PC-3 (cell line): Measurements from ENCODE around the gene MACROD1. TPM values are rescaled to one million over a fixed set of nuclear protein-coding genes. Genes with fewer than 3 reads are reported as not detected.

Experiments used
- ATAC-seq: fragments of 200-7000 bp; cut with Tn5 transposase; 2 replicates; pipeline ENCODE4 v1.9.1; 2020; ENCODE audit warnings: mild to moderate bottlenecking, moderate library complexity
- BruUV-seq: library from RNA; stranded (reverse); fragments of 400-500 nt; replicated peaks from 2 replicates; lab custom pipeline; 2021; lab: Mats Ljungman, UMichigan
- CTCF ChIA-PET: fragments of 300-600 bp; sonication (Branson Sonifier 250); formaldehyde crosslinking; loops from one replicate; lab custom pipeline; 2022; ENCODE audit warnings: antibody characterized with exemption; lab: Charles Lee
- POLR2A ChIA-PET: fragments of 300-600 bp; sonication (Branson Sonifier 250); formaldehyde crosslinking; loops from one replicate; lab custom pipeline; 2022; ENCODE audit warnings: antibody characterized with exemption; ENCODE audit not compliant: unreplicated experiment; lab: Charles Lee
- DNase-seq: peaks from one replicate; pipeline ENCODE4 v3.0.0-alpha.2; 2015
- H2AFZ ChIP-seq: fragments of 300-600 bp; sonication (generic); 2 replicates; pipeline ENCODE4 v1.6.0; 2016; ENCODE audit warnings: antibody characterized with exemption, low read length
- H3F3A ChIP-seq: fragments of 300-600 bp; sonication (generic); one replicate; pipeline ENCODE4 v1.6.0; 2017; ENCODE audit warnings: antibody characterized with exemption, low read length, control low read depth, mild to moderate bottlenecking; ENCODE audit not compliant: unreplicated experiment
- H3K27ac ChIP-seq: fragments of 300-600 bp; sonication (generic); 2 replicates; pipeline ENCODE4 v1.5.1; 2016; ENCODE audit warnings: mild to moderate bottlenecking, low read length
- H3K27me3 ChIP-seq: fragments of 300-600 bp; sonication (generic); 2 replicates; pipeline ENCODE4 v1.6.1; 2016; ENCODE audit warnings: low read length, mixed read lengths
- H3K36me3 ChIP-seq: fragments of 300-600 bp; sonication (generic); 2 replicates; pipeline ENCODE4 v1.6.1; 2016; ENCODE audit warnings: low read depth, mixed run types, low read length, mixed read lengths
- H3K4me1 ChIP-seq: fragments of 300-600 bp; sonication (generic); 2 replicates; pipeline ENCODE4 v1.5.1; 2016; ENCODE audit warnings: low read length; ENCODE audit not compliant: insufficient read depth
- H3K4me2 ChIP-seq: fragments of 300-600 bp; sonication (generic); 2 replicates; pipeline ENCODE4 v1.6.0; 2016; ENCODE audit warnings: low read length
- H3K4me3 ChIP-seq: fragments of 300-600 bp; sonication (generic); 2 replicates; pipeline ENCODE4 v1.5.1; 2016; ENCODE audit warnings: mild to moderate bottlenecking, low read length, mixed read lengths
- H3K79me2 ChIP-seq: fragments of 300-600 bp; sonication (generic); 2 replicates; pipeline ENCODE4 v1.6.1; 2017; ENCODE audit warnings: low read length, mixed read lengths
- H3K9ac ChIP-seq: fragments of 300-600 bp; sonication (generic); 2 replicates; pipeline ENCODE4 v1.6.0; 2016; ENCODE audit warnings: mild to moderate bottlenecking, low read length
- H3K9me2 ChIP-seq: fragments of 300-600 bp; sonication (generic); replicated peaks from 2 replicates; pipeline ENCODE4 v1.6.1; 2016; ENCODE audit warnings: mixed run types, low read length, mixed read lengths
- H3K9me3 ChIP-seq: fragments of 300-600 bp; sonication (generic); 2 replicates; pipeline ENCODE4 v1.6.1; 2016; ENCODE audit warnings: low read length, mixed read lengths
- H4K20me1 ChIP-seq: fragments of 300-600 bp; sonication (generic); 2 replicates; pipeline ENCODE4 v1.6.1; 2016; ENCODE audit warnings: low read length, mixed read lengths
- EZH2 ChIP-seq: fragments of 300-600 bp; sonication (generic); IDR thresholded peaks from one replicate; pipeline ENCODE4 v1.6.1; 2017; ENCODE audit warnings: antibody characterized with exemption, mild to moderate bottlenecking, low read length; ENCODE audit not compliant: unreplicated experiment
- EZH2phosphoT487 ChIP-seq: fragments of 300-600 bp; sonication (generic); IDR thresholded peaks from 2 replicates; pipeline ENCODE4 v1.6.1; 2018; ENCODE audit warnings: mild to moderate bottlenecking, antibody characterized with exemption, low read length, borderline replicate concordance
- intact Hi-C: fragments of 100-400 bp; cut with micrococcal nuclease; formaldehyde crosslinking; loops from 2 replicates; pipeline ENCODE4 v1.9.0; 2023
- total RNA-seq: library from RNA; depleted of rRNA; stranded (reverse); fragments of >200 nt; gene quantifications from 2 replicates; pipeline ENCODE4 v1.2.3, GENCODE V29; 2014
- TF ChIP-seq, protein P1 (sequence below): fragments of 300-600 bp; sonication (generic); conservative IDR thresholded peaks from 2 replicates; pipeline ENCODE4 v1.5.1; 2017; ENCODE audit warnings: antibody characterized with exemption, low read depth, mild to moderate bottlenecking, low read length

Gene MACROD1
- total RNA-seq, 1 experiment from 2014 or later = 71.4 TPM

DNA sequence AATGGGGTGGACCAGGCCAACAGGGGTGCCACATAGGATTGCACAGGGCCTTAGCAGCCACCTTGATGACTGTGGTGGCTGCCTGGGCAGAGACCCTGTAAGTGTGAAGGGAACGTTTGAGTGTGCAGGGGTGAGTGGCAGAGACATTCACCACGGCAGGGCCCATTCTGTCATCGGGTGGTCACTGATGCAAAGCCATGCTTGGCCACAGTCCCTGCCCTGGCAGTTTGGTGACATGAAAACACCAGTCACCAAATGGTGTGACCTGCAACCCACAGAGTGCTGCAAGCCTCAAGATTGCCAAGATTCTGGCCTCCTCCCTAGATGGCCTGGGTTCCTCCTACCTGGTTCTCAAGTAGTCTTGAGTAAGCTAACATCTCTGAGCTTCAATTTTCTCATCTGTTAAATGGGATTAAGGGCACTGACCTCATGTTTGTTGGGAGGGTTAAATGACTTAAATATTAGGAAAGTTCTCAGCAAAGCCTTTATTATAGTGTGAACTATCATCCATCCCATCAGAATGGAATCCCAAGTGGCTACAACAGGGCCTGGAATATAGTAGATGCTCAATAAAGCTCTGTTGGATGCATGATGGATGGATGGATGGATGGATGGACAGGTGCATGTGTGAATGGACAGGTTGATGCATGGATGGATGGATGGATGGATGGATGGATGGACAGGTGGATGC lies 53.0 kb downstream of the MACROD1 start:
- no peaks in the 10 kb centered on the region for H3K9me2 ChIP-seq
- H3K4me3 ChIP-seq = no peak overlapping the region
- H2AFZ ChIP-seq = no peak overlapping the region
- no peaks in the 10 kb centered on the region for H3K79me2 ChIP-seq
- H3K27ac ChIP-seq = no peak overlapping the region
- intact Hi-C loops = no loop called here
- no peak overlapping the region for H3K9ac ChIP-seq
- H3K4me1 ChIP-seq = no peaks in the 10 kb centered on the region
- DNase-seq = no peak
- H3K4me2 ChIP-seq = no peak overlapping the region
- POLR2A ChIA-PET = no interaction called here
- TF ChIP-seq EZH2 = no peak
- TF ChIP-seq, protein P1, sequence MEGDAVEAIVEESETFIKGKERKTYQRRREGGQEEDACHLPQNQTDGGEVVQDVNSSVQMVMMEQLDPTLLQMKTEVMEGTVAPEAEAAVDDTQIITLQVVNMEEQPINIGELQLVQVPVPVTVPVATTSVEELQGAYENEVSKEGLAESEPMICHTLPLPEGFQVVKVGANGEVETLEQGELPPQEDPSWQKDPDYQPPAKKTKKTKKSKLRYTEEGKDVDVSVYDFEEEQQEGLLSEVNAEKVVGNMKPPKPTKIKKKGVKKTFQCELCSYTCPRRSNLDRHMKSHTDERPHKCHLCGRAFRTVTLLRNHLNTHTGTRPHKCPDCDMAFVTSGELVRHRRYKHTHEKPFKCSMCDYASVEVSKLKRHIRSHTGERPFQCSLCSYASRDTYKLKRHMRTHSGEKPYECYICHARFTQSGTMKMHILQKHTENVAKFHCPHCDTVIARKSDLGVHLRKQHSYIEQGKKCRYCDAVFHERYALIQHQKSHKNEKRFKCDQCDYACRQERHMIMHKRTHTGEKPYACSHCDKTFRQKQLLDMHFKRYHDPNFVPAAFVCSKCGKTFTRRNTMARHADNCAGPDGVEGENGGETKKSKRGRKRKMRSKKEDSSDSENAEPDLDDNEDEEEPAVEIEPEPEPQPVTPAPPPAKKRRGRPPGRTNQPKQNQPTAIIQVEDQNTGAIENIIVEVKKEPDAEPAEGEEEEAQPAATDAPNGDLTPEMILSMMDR = no peak
- TF ChIP-seq EZH2phosphoT487 = no peak
- no peaks in the 10 kb centered on the region for H3F3A ChIP-seq
- no peak for ATAC-seq
- H3K27me3 ChIP-seq = no peaks in the 10 kb centered on the region
- H4K20me1 ChIP-seq = no peaks in the 10 kb centered on the region
- H3K36me3 ChIP-seq = no peaks in the 10 kb centered on the region
- CTCF ChIA-PET = no interaction called here
- H3K9me3 ChIP-seq = no peaks in the 10 kb centered on the region
- BruUV-seq = no TSS peak

DNA sequence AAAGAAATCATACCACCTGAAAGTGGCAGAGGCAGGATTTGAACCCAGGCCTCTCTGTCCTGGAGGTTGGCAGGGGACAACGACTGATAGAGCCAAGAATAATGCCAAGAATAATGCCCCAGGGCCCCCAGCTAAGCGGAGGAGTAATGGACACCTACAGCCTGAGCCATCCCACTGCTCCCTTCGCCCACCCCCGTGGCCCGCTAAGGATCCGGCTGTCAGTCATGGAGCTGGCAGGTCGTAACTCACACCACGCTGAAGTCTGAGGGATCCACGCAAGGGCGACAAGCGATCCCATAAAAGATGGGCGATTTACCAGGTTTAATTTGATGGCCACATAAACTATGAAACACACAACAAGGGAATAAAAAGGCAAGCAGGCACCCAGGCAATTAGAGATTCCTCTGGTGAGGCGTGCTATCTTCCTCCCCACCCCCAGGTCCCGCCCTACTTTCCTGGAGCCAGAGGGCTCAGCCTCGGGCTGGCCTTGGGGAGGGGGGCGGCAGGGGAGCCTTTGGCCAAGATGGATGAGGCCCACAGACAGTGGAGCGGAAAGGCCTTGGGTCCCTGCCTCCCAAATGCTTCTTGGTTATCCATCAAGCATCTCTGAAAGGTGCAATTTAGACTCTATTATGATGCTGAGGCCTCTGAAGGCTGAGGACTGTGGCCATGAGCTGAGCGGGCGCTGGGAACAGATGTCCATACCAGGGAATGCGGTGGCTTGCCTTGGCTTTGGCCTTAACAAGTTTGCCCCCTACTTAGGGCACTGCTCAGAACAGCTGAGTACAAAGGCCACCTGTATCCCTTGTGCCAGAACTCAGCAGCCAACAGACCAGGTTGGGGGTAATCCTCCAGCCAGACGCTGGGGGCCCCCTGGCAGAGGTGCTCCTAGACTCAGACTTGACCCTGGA lies 55.2 kb downstream of the MACROD1 start:
- H3K79me2 ChIP-seq = no peaks in the 10 kb centered on the region
- no peaks in the 10 kb centered on the region for H3K27me3 ChIP-seq
- H3K27ac ChIP-seq = no peak overlapping the region
- no peak for ATAC-seq
- H3K4me3 ChIP-seq = no peak overlapping the region
- H3K4me2 ChIP-seq = no peak overlapping the region
- H3K36me3 ChIP-seq = no peaks in the 10 kb centered on the region
- H4K20me1 ChIP-seq = no peaks in the 10 kb centered on the region
- H3K9ac ChIP-seq = no peak overlapping the region
- no peak overlapping the region for H2AFZ ChIP-seq
- no peak for DNase-seq
- H3K9me2 ChIP-seq = no peaks in the 10 kb centered on the region
- ChIA-PET POLR2A (no interaction called here), CTCF (no interaction called here)
- H3K4me1 ChIP-seq = no peaks in the 10 kb centered on the region
- H3K9me3 ChIP-seq = no peaks in the 10 kb centered on the region
- BruUV-seq = no TSS peak
- intact Hi-C loops = no loop called here
- no peak for TF ChIP-seq EZH2
- TF ChIP-seq, protein P1 = no peak
- no peak for TF ChIP-seq EZH2phosphoT487
- H3F3A ChIP-seq = no peaks in the 10 kb centered on the region
